Endodermal cell (in vitro differentiated cells): ENCODE measurements around the gene LMF1. TPM values are rescaled to one million over a fixed set of nuclear protein-coding genes. Genes with fewer than 3 reads are reported as not detected.

Experiments used
- DNase-seq: peaks from one replicate; pipeline ENCODE4 v3.0.0-alpha.2; 2017
- H3K27ac ChIP-seq: 2 replicates; pipeline ENCODE4 v1.5.1; 2013; ENCODE audit warnings: mild to moderate bottlenecking, low read depth, low read length, moderate library complexity
- H3K27me3 ChIP-seq: 2 replicates; pipeline ENCODE4 v1.6.1; 2013; ENCODE audit warnings: mild to moderate bottlenecking, low read length, moderate library complexity; ENCODE audit not compliant: insufficient read depth, control insufficient read depth, poor library complexity, severe bottlenecking
- H3K36me3 ChIP-seq: 2 replicates; pipeline ENCODE4 v1.7.0; 2013; ENCODE audit warnings: mild to moderate bottlenecking, low read length, moderate library complexity; ENCODE audit not compliant: control insufficient read depth, insufficient read depth
- H3K4me1 ChIP-seq: one replicate; pipeline ENCODE4 v1.7.0; 2013; ENCODE audit warnings: low read length; ENCODE audit not compliant: control insufficient read depth, insufficient read depth
- H3K4me3 ChIP-seq: 2 replicates; pipeline ENCODE4 v1.5.1; 2013; ENCODE audit warnings: mild to moderate bottlenecking, low read length, moderate library complexity
- H3K9ac ChIP-seq: 2 replicates; pipeline ENCODE4 v1.6.1; 2013; ENCODE audit warnings: mild to moderate bottlenecking, low read length, moderate library complexity; ENCODE audit not compliant: poor library complexity, severe bottlenecking; ENCODE audit errors: extremely low read depth
- H3K9me3 ChIP-seq: 2 replicates; pipeline ENCODE4 v1.6.1; 2013; ENCODE audit warnings: mild to moderate bottlenecking, low read length, moderate library complexity; ENCODE audit not compliant: control insufficient read depth
- H3K27ac Mint-ChIP-seq: 2 replicates; pipeline ENCODE4 v1.8.0; 2020; ENCODE audit warnings: mixed read lengths
- H3K27me3 Mint-ChIP-seq: 2 replicates; pipeline ENCODE4 v1.8.0; 2021; ENCODE audit warnings: mild to moderate bottlenecking, mixed read lengths; ENCODE audit not compliant: insufficient read depth
- H3K36me3 Mint-ChIP-seq: 2 replicates; pipeline ENCODE4 v1.8.0; 2020; ENCODE audit warnings: low read depth, mixed read lengths
- H3K4me1 Mint-ChIP-seq: 2 replicates; pipeline ENCODE4 v1.8.0; 2020; ENCODE audit warnings: mixed read lengths
- H3K4me3 Mint-ChIP-seq: 2 replicates; pipeline ENCODE4 v1.8.0; 2020; ENCODE audit warnings: mild to moderate bottlenecking, moderate library complexity, mixed read lengths
- H3K9me3 Mint-ChIP-seq: 2 replicates; pipeline ENCODE4 v1.8.0; 2020; ENCODE audit warnings: mild to moderate bottlenecking, mixed read lengths
- WGBS, 2 experiments: methylation state at CpG; one replicate each; pipeline versions ENCODE4 v1.1.5 to v1.1.7; 2013; ENCODE audit warnings: missing lambda C conversion rate in 2 of 2, mixed read lengths in 1 of 2; ENCODE audit not compliant: insufficient coverage in 1 of 2, insufficient read length in 1 of 2; 5-methylcytosine and 5-hydroxymethylcytosine counted together
- total RNA-seq, 2 donors: library from RNA; stranded (reverse); fragmentation: NEBNext Ultra II Directional in 1 of 2; extraction: Animal tissue kit (Norgen Biotek cat#: 25700) in 1 of 2; gene quantifications; 2 replicates in 1 of 2; 3 replicates in 1 of 2; pipeline ENCODE4 v1.2.1, GENCODE V29; 2021
- TF ChIP-seq, protein P1 (sequence below): fragments of 200-600 bp; sonication (generic); conservative IDR thresholded peaks from 2 replicates; pipeline ENCODE4 v1.5.0; 2021; ENCODE audit warnings: antibody characterized with exemption, mild to moderate bottlenecking

Gene LMF1
- total RNA-seq, 2 donors from 2014 or later = 13.7 to 15.1 TPM

GRCh38 chr16:1018447-1019198 is 47.8 kb upstream of the LMF1 start:
- no peaks in the 10 kb centered on the region for H3K4me1 ChIP-seq
- no peaks in the 10 kb centered on the region for H3K27me3 ChIP-seq
- 91 to 95% methylated on average over 8 to 15 of the region's 15 CpGs for WGBS, 2 experiments
- no peak for DNase-seq
- H3K4me3 ChIP-seq = no peak overlapping the region
- H3K9ac ChIP-seq = no peak overlapping the region
- H3K9me3 ChIP-seq = no peaks in the 10 kb centered on the region
- Mint-ChIP-seq H3K9me3 (no peaks in the 10 kb centered on the region), H3K4me3 (peak overlapping the region; percentile 12), H3K4me1 (peaks cover 9% of the 10 kb centered on the region), H3K36me3 (no peaks in the 10 kb centered on the region), H3K27me3 (no peaks in the 10 kb centered on the region), H3K27ac (peak overlapping the region; percentile 79)
- peak overlapping the region; percentile 42 for H3K27ac ChIP-seq
- H3K36me3 ChIP-seq = no peaks in the 10 kb centered on the region
- TF ChIP-seq, protein P1, sequence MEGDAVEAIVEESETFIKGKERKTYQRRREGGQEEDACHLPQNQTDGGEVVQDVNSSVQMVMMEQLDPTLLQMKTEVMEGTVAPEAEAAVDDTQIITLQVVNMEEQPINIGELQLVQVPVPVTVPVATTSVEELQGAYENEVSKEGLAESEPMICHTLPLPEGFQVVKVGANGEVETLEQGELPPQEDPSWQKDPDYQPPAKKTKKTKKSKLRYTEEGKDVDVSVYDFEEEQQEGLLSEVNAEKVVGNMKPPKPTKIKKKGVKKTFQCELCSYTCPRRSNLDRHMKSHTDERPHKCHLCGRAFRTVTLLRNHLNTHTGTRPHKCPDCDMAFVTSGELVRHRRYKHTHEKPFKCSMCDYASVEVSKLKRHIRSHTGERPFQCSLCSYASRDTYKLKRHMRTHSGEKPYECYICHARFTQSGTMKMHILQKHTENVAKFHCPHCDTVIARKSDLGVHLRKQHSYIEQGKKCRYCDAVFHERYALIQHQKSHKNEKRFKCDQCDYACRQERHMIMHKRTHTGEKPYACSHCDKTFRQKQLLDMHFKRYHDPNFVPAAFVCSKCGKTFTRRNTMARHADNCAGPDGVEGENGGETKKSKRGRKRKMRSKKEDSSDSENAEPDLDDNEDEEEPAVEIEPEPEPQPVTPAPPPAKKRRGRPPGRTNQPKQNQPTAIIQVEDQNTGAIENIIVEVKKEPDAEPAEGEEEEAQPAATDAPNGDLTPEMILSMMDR = no peak

GRCh38 chr16:1014771-1015495 is 44.1 kb upstream of the LMF1 start:
- no peak overlapping the region for H3K9ac ChIP-seq
- H3K27me3 ChIP-seq = no peaks in the 10 kb centered on the region
- Mint-ChIP-seq H3K27ac (no peak overlapping the region), H3K27me3 (no peaks in the 10 kb centered on the region), H3K9me3 (no peaks in the 10 kb centered on the region), H3K4me3 (no peak overlapping the region), H3K4me1 (peaks cover 9% of the 10 kb centered on the region), H3K36me3 (no peaks in the 10 kb centered on the region)
- TF ChIP-seq, protein P1 = no peak
- no peak overlapping the region for H3K4me3 ChIP-seq
- 93 to 95% methylated on average over 14 to 22 of the region's 22 CpGs for WGBS, 2 experiments
- no peaks in the 10 kb centered on the region for H3K4me1 ChIP-seq
- no peak overlapping the region for H3K27ac ChIP-seq
- no peak for DNase-seq
- no peaks in the 10 kb centered on the region for H3K36me3 ChIP-seq
- H3K9me3 ChIP-seq = no peaks in the 10 kb centered on the region

GRCh38 chr16:1014221-1014620 is 43.4 kb upstream of the LMF1 start:
- TF ChIP-seq, protein P1 = no peak
- H3K9me3 ChIP-seq = no peaks in the 10 kb centered on the region
- no peak overlapping the region for H3K27ac Mint-ChIP-seq
- no peaks in the 10 kb centered on the region for H3K9me3 Mint-ChIP-seq
- H3K36me3 Mint-ChIP-seq = no peaks in the 10 kb centered on the region
- H3K4me1 Mint-ChIP-seq = peaks cover 7% of the 10 kb centered on the region
- no peak overlapping the region for H3K4me3 Mint-ChIP-seq
- no peak overlapping the region for H3K9ac ChIP-seq
- H3K27ac ChIP-seq = no peak overlapping the region
- no peak for DNase-seq
- no peak overlapping the region for H3K4me3 ChIP-seq
- H3K4me1 ChIP-seq = no peaks in the 10 kb centered on the region
- no peaks in the 10 kb centered on the region for H3K36me3 ChIP-seq
- 87 to 97% methylated on average over 6 to 8 of the region's 8 CpGs for WGBS, 2 experiments
- H3K27me3 ChIP-seq = no peaks in the 10 kb centered on the region
- H3K27me3 Mint-ChIP-seq = no peaks in the 10 kb centered on the region
